GM21717 (cell line): ENCODE data around the gene RPTOR.

ENCODE experiments used
- ATAC-seq: cut with Tn5 transposase; IDR thresholded peaks from one replicate; pipeline ENCODE4 v1.9.1; 2021; ENCODE audit warnings: mild to moderate bottlenecking, moderate library complexity; ENCODE audit not compliant: unreplicated experiment

RPTOR gene

GRCh38 chr17:80938556-80938955 is 393.9 kb downstream of the RPTOR start:
- no peak for ATAC-seq

DNA sequence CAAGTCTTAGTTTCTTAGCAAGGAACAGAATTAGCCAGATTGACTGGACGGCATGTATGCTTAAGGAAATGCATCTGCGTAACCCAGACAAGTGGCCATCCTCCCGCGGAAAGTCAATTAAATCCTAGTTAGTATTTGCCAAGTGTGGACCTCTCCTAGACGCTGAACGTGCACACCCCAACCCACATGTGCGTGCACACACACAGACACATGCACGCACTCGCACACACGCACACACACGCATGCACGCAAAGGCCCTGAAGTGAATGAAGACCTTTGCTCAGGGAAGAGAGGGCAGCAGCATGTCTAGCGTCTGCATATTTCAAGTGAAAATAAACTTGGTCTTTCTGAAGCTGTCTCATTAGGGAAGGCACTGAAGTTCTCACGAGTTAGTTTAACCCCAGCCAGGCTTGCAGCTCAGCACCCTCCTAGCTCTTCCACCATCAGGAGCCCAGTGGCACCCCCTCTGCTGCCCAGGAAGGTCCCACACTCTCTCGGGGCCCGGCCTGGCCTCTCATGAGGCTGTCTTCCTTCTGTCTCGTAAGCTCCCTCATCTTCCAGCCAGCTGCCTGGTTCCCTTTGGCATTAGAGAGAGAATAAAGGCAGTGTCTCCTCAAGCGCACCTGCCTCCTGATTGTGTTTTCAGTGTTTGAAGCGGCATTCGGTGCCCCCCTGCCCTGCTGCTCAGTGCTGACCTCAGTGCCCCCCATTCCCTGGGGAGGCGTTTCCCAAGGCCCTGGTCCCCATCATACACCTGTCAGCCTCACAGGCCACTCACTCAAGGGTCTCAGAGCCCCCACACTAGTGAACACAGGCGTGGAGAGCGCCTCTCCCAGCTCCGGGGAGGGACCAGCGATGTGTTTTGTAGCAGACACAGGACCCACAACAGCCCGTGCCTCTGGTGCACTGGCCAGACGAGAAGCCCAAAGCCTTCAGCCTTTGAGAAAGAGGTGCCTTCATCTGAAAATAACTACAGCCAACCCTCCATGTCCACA is 394.8 kb downstream of the RPTOR start:
- ATAC-seq: no peak

- ATAC-seq: no peak
These were observed 395.8 kb downstream of the RPTOR start for GRCh38 chr17:80940171-80941123.

GRCh38 chr17:80941171-80941570 is 396.5 kb downstream of the RPTOR start:
- no peak for ATAC-seq

DNA sequence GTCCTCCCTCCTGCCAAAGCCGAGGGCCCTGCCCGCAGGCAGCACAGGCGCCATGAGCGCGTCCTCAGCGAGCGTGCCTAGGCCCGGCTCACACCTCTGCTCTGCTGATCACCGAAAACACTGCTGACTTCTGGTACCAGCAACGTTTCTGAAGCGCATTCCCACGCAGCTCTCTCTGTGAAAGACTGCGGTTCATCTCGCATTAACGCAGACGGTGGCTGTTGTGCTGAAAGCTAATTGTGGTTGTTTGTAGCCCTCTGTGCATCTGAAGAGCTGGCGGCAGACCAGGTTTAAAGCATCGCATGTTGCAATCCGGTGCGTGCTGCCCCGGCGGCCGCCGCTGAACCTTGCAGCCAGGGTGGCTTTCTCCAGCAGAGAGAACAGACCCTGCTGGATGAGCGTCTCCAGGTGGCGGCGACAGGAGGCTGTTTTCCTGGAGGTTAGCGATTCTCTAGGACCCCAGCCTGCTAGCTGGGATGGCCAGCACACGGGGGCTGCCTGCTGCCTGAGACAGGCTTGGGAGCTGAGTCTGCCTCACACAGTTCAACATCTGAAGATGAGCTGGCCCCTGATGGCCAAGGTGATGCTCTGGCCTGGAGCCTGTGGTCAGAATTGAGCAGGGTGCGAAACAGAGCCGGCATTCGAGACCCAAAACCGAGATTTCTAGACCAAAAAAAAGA is 397.2 kb downstream of the RPTOR start:
- no peak for ATAC-seq

DNA sequence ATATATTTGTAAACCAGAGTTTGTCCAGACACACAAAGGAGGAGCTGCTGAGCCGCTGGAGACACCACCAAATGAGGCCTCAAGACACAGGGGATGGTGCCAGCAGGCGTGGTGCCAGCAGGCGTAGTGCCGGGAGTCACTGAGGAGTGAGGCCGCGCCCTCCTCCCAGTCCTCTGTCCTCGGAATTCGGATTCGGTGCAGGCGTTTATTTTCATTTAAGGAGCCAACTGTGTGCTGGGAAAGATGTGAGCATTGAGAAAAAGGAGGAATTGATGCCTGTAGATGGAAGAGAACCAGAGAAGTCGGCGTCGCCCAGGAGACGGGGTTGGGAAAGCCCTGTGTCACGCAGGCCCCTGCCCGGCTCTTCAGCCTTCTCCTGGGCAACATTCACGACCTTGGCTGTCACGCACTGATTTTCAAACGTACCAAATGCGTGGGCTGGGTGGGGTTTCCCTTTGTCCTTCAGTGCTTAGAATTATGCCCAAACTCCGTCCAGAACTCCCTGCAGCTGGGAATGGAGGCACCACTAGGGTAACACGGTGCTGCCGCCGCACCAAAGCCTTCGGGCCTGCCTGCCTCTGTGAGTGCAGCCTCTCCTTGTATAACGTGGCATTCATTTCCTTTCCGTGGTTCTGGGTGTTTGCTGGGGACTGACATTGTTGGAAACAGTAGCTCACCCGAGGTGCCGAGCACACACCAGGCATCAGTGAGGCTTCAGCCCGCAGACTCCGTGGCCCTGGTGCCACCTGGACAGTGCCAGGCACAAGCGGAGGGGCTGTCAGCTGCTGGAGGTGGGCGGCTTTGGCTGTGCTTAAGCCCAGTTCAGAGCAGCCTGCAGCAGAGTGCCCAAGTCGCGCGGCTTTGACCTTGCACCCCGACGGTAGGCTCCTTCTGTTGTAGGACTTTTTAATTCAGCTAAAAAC is 398.0 kb downstream of the RPTOR start:
- ATAC-seq: no peak

- ATAC-seq: no peak
These were observed 398.9 kb downstream of the RPTOR start for GRCh38 chr17:80943346-80944145.

- no peak for ATAC-seq
These were observed 399.7 kb downstream of the RPTOR start for GRCh38 chr17:80944326-80944725.

- no peak for ATAC-seq
These were observed 401.1 kb downstream of the RPTOR start for GRCh38 chr17:80945736-80946135.

- ATAC-seq: no peak
These were observed 401.8 kb downstream of the RPTOR start for GRCh38 chr17:80946449-80946848.

GRCh38 chr17:80947200-80947940 is 402.7 kb downstream of the RPTOR start:
- ATAC-seq: no peak

DNA sequence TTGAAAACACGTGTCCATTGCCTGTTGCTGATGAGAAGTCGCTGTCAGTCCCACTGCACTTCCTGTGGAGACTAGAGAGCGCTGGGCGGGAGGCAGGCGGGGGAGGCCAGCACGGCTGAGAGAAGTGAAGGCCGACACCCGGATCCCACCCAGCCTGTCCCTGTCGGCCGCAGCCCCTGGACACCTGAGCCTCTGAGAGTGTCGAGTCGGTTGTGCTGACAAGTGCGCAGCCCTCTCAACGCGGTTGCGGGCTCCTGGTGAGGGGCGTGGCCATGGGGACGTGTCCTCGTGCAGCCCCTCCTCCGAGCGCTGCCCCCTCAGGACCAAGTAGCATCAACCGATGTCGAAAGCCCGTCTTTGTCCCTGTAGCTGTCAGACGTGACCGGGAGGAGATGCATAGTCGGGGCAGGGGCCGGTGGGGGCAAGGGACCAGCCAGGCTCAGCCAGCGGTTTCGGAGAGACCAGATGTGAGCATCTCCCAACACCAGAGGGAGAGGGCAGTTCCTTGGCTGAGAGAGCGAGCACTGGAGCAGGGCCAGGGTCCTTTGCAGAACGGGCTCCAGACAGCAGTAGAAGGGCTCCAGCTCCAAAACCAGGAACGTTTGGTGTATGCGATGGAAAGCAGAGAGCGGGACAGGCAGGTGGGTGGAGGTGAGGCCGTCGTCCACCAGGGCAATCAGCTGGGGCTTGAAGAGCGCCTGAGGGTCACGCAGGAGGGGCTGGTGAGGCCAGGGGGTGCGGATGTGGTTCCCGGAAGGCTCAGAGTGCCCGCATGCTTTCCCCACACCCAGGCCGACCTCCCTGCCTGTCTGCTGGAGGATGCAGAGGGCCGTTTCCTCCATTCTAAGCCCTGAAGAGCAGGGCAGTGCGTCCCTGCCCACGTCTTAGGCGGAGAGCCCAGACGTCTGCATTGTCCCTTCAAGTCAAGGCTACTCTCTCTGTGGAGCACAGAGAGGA is 403.7 kb downstream of the RPTOR start:
- no peak for ATAC-seq

GRCh38 chr17:80948976-80949450 is 404.4 kb downstream of the RPTOR start:
- no peak for ATAC-seq

- no peak for ATAC-seq
These were observed 405.1 kb downstream of the RPTOR start for GRCh38 chr17:80949451-80950421.

GRCh38 chr17:80950466-80951120 is 406.0 kb downstream of the RPTOR start:
- ATAC-seq: no peak
